NCI-H748 treated with DMSO at 0.1 percent for 48 hours (cell line): ENCODE results near the gene BNC2.

Experiments used
- DNase-seq: peaks from one replicate; lab custom pipeline; 2025; lab: John Stamatoyannopoulos, UW

Gene BNC2

DNA sequence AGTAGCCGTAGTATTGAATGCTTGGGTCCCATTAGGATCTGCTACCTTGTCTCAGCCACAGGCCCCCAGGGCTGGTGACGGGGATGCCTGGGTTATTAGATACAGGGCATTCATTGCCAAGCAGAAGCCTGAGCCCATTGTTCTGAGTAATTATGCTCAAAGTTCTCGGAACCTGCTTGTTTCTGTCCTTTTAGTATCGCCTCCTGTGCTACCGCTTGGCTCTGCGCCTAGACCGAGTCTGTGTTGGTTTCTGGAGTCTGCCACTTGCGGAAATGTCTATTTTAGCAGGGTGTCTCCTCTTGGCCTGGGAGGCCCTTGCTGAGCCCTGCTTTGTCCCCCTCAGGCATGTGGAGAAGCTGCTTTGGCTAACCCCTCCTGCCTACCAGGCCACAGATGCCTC lies 506.1 kb downstream of the BNC2 start:
- peak; percentile 45 for DNase-seq

DNA sequence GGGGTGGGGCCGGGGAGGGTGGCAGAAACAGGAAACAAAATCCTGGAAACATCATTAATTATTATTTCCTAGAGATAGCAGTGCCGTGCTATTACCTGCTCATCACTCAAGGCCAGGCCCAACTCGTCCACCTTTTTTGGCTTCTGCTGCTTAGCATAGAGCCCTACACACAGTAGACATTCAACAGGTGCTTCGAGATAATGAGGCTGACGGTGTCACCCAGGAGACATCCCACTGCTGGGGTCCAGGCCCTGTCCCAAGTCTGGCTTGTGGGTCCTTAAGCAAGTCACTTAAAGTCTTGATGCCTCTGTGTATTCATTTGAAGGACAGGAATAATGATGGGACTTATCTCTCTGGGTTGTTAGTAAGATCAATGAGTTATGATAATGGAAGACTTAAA lies 506.6 kb downstream of the BNC2 start:
- no peak for DNase-seq

DNA sequence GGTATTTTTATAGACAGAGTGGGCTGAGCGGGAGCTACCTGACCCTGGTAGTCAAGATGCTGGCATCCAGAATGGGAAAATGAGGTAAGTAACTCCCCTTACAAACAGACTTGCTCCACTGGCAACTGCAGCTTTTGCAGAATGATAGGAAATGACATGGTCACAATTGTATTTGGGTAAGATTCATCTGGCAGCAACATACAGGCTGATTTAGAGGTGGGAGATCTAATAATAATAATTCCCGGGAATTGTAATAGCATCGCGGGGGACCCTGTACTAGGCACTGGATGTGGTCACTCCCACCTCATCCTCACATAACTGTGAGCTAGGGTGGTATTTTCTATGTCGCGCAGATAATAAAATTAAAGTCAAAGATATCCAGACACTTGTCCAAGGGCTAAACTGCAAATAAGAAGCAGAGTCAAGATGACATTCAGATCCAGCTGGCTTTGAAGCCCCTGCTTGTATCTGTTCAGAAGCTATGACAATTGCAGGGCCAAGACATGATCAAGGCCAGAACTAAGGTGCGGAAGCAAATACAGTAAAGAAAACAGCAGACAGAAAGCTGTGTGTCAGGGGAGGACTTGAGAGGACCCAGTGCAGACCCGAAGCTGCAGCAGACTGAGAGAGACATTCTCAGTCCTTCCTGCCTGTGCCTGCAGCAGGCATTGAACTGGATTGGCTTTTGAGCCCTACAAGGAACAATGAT lies 507.2 kb downstream of the BNC2 start:
- DNase-seq, result no peak

DNA sequence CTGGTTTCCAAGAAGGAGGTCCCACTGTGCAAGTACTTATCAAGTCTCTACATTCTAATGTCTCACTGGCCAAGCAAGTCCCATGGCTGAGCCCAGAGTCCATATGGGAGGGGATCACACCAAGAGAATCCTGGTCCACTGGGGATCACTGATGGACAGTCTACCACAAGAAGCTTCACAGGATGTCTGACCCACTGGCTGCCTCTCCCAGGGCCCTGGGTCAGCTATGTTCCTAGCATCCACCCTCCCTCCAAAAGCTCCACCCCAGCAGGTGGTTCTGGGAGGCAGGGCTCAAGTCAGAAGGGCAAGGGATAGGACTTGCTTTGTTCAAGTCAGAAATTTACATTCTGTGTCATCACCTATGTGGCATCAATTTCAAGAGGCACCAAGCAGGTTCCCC lies 508.5 kb downstream of the BNC2 start:
- DNase-seq, result no peak

DNA sequence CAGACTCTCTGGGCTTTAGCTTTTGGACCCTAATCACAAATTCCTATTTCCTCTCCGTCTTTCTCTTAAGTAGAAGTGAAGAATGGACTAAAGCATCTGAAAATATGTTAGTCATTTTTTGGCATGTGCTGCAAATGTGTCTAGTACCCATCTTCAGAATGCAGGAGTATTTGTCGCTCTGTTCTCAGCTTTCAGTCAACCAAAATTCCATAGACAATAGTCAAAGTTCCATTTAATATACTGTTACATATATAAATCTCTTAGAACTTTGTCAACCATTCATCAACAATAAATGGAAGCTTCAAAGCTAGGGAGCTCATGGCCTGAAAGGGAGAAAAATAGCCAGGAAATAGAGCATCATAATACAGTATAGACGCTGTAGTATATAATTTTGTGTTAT lies 509.4 kb downstream of the BNC2 start:
- no peak for DNase-seq

DNA sequence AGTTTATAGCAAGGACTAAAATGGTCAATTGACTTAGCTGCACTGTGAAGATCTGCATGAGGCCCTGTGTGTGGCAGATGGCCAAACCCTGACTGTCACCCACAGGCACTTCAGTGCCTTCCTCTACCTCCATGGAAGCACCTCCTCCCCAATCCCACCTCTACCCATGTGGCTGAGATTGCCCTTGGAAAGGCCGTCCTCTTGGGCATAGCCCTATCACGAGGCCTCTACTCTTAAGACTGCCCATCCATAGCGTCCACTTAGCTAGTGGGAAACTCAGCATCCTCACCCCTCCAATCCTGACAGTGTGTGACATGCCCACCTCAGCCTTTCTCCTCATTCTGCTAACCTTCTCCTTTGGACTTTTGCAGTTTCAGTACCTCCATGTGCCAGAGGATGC lies 510.2 kb downstream of the BNC2 start:
- DNase-seq, result no peak
